Measurements from ENCODE around the gene FBXW8. TPM values are rescaled to one million over a fixed set of nuclear protein-coding genes. Genes with fewer than 3 reads are reported as not detected.

Gene FBXW8
- total RNA-seq, 1 donor from 2014 or later, result 16.4 TPM

- Histone ChIP-seq H3K27me3 (ENCODE audit: low read depth) (no peaks in the 10 kb centered on the region), H3K4me3 (no peak overlapping the region), H3K4me1 (no peaks in the 10 kb centered on the region), H3K36me3 (peaks cover 45% of the 10 kb centered on the region), H3K9me3 (no peaks in the 10 kb centered on the region), H3K27ac (no peak overlapping the region)
- DNase-seq (no peak), ATAC-seq (no peak)
- TF ChIP-seq CTCF (IDR thresholded peaks at IDR 0.05), result no peak
- intact Hi-C loops (cut with DNase I), result no loop called here
Measured at GRCh38 chr12:117005417-117006046, 94.8 kb downstream of the FBXW8 start.

GRCh38 chr12:117006333-117006732 is 95.6 kb downstream of the FBXW8 start:
- TF ChIP-seq CTCF (IDR thresholded peaks at IDR 0.05), result no peak
- ATAC-seq (no peak), DNase-seq (no peak)
- intact Hi-C loops (cut with DNase I), result no loop called here
- H3K9me3 ChIP-seq, result no peaks in the 10 kb centered on the region
- no peaks in the 10 kb centered on the region for H3K4me1 ChIP-seq
- H3K4me3 ChIP-seq, result no peak overlapping the region
- H3K27me3 ChIP-seq (ENCODE audit: low read depth), result no peaks in the 10 kb centered on the region
- H3K36me3 ChIP-seq, result peaks cover 53% of the 10 kb centered on the region
- H3K27ac ChIP-seq, result no peak overlapping the region

- ATAC-seq (no peak), DNase-seq (no peak)
- H3K36me3 ChIP-seq, result peaks cover 59% of the 10 kb centered on the region
- TF ChIP-seq CTCF (IDR thresholded peaks at IDR 0.05), result no peak
- H3K4me3 ChIP-seq, result no peak overlapping the region
- intact Hi-C loops (cut with DNase I), result no loop called here
- no peaks in the 10 kb centered on the region for H3K9me3 ChIP-seq
- H3K27me3 ChIP-seq (ENCODE audit: low read depth), result no peaks in the 10 kb centered on the region
- no peaks in the 10 kb centered on the region for H3K4me1 ChIP-seq
- H3K27ac ChIP-seq, result no peak overlapping the region
Measured at GRCh38 chr12:117007577-117007976, 96.8 kb downstream of the FBXW8 start.

GRCh38 chr12:117009759-117010158 is 99.0 kb downstream of the FBXW8 start:
- no peaks in the 10 kb centered on the region for H3K27me3 ChIP-seq (ENCODE audit: low read depth)
- ATAC-seq, result no peak
- peaks cover 14% of the 10 kb centered on the region for H3K9me3 ChIP-seq
- no peak for DNase-seq
- no peaks in the 10 kb centered on the region for H3K4me1 ChIP-seq
- no peak overlapping the region for H3K4me3 ChIP-seq
- intact Hi-C loops (cut with DNase I), result no loop called here
- H3K27ac ChIP-seq, result no peak overlapping the region
- peaks cover 60% of the 10 kb centered on the region for H3K36me3 ChIP-seq
- TF ChIP-seq CTCF (IDR thresholded peaks at IDR 0.05), result no peak

- H3K27me3 ChIP-seq (ENCODE audit: low read depth), result no peaks in the 10 kb centered on the region
- peaks cover 14% of the 10 kb centered on the region for H3K9me3 ChIP-seq
- no peak for DNase-seq
- H3K36me3 ChIP-seq, result peaks cover 52% of the 10 kb centered on the region
- TF ChIP-seq CTCF (IDR thresholded peaks at IDR 0.05), result no peak
- intact Hi-C loops (cut with DNase I), result no loop called here
- H3K4me3 ChIP-seq, result no peak overlapping the region
- no peak overlapping the region for H3K27ac ChIP-seq
- no peaks in the 10 kb centered on the region for H3K4me1 ChIP-seq
- no peak for ATAC-seq
Measured at GRCh38 chr12:117010693-117011451, 100.1 kb downstream of the FBXW8 start.
